Colonic mucosa (tissue), 4 donors: Measurements from ENCODE around the gene CD300A. TPM values are rescaled to one million over a fixed set of nuclear protein-coding genes. Genes with fewer than 3 reads are reported as not detected.

Experiments used
- DNase-seq: peaks from one replicate; pipeline ENCODE4 v3.0.0-alpha.2; 2020
- H3K27ac ChIP-seq: fragments of 200-600 bp; one replicate; pipeline ENCODE4 v1.8.0; 2021
- H3K27me3 ChIP-seq: fragments of 200-600 bp; one replicate; pipeline ENCODE4 v1.8.0; 2021
- H3K36me3 ChIP-seq: fragments of 200-600 bp; one replicate; pipeline ENCODE4 v1.8.0; 2021
- H3K4me1 ChIP-seq: fragments of 200-600 bp; one replicate; pipeline ENCODE4 v1.8.0; 2021; ENCODE audit warnings: mild to moderate bottlenecking
- H3K4me3 ChIP-seq: fragments of 200-600 bp; one replicate; pipeline ENCODE4 v1.8.0; 2021
- H3K9ac ChIP-seq, 2 donors: one replicate each; pipeline ENCODE4 v1.7.0; 2013; ENCODE audit warnings: control low read depth in 2 of 2, low read depth in 2 of 2, low read length in 2 of 2
- H3K9me3 ChIP-seq: fragments of 200-600 bp; one replicate; pipeline ENCODE4 v1.8.0; 2021
- CTCF ChIP-seq: fragments of 200-600 bp; IDR thresholded peaks from one replicate; pipeline ENCODE4 v1.8.0; 2022; ENCODE audit warnings: antibody characterized with exemption, mild to moderate bottlenecking
- intact Hi-C: fragments of 100-400 bp; cut with DNase I; formaldehyde crosslinking; loops from one replicate; pipeline ENCODE4 v1.14.1; 2022
- total RNA-seq, 2 donors: library from RNA; stranded (reverse); fragmentation: NEBNext Ultra II Directional in 1 of 2; extraction: Animal tissue kit (Norgen Biotek cat#: 25700) in 1 of 2; gene quantifications; one replicate each; pipeline ENCODE4 v1.2.1, GENCODE V29; 2021
- donor health status: healthy.
- donor health status: DM: no; HTN: no; CAD: no.
- donor health status: DM: no; HTN: no; CAD: no.

The CD300A gene
- total RNA-seq, 2 donors from 2014 or later = 3.1 to 5.6 TPM

GRCh38 chr17:74464730-74465377, 1.6 kb upstream of the CD300A start:
- Histone ChIP-seq H3K9me3 (no peaks in the 10 kb centered on the region), H3K27me3 (no peaks in the 10 kb centered on the region), H3K36me3 (no peaks in the 10 kb centered on the region), H3K9ac (no peak overlapping the region), H3K4me1 (no peaks in the 10 kb centered on the region), H3K4me3 (no peak overlapping the region), H3K27ac (no peak overlapping the region)
- TF ChIP-seq CTCF = no peak
- DNase-seq = no peak
- intact Hi-C loops = no loop called here

GRCh38 chr17:74465378-74466110, 890 bp upstream of the CD300A start:
- TF ChIP-seq CTCF = no peak
- no peaks in the 10 kb centered on the region for H3K36me3 ChIP-seq
- H3K27me3 ChIP-seq = no peaks in the 10 kb centered on the region
- no peaks in the 10 kb centered on the region for H3K9me3 ChIP-seq
- intact Hi-C loops = no loop called here
- peak overlapping the region; percentile 32 for H3K27ac ChIP-seq
- no peak overlapping the region for H3K4me3 ChIP-seq
- DNase-seq = no peak
- H3K9ac ChIP-seq = peak overlapping the region in 1 of 2 donors; percentile 48
- no peaks in the 10 kb centered on the region for H3K4me1 ChIP-seq

- Histone ChIP-seq H3K4me3 (peak overlapping the region; percentile 25), H3K27me3 (no peaks in the 10 kb centered on the region), H3K27ac (peak overlapping the region; percentile 32), H3K36me3 (no peaks in the 10 kb centered on the region), H3K9me3 (no peaks in the 10 kb centered on the region), H3K9ac (peak overlapping the region in 1 of 2 donors; percentile 46), H3K4me1 (no peaks in the 10 kb centered on the region)
- no peak for DNase-seq
- intact Hi-C loops = no loop called here
- no peak for TF ChIP-seq CTCF
Observed at GRCh38 chr17:74466828-74467184, 372 bp downstream of the CD300A start.

GRCh38 chr17:74467221-74467951, 952 bp downstream of the CD300A start:
- Histone ChIP-seq H3K4me1 (no peaks in the 10 kb centered on the region), H3K4me3 (peak overlapping the region; percentile 11), H3K36me3 (no peaks in the 10 kb centered on the region), H3K9ac (peak overlapping the region; percentile 63 to 70), H3K9me3 (no peaks in the 10 kb centered on the region), H3K27me3 (no peaks in the 10 kb centered on the region), H3K27ac (peak overlapping the region; percentile 6)
- intact Hi-C loops = no loop called here
- no peak for TF ChIP-seq CTCF
- no peak for DNase-seq

GRCh38 chr17:74471341-74471740, 4.9 kb downstream of the CD300A start:
- Histone ChIP-seq H3K4me1 (no peaks in the 10 kb centered on the region), H3K27ac (no peak overlapping the region), H3K36me3 (no peaks in the 10 kb centered on the region), H3K9me3 (no peaks in the 10 kb centered on the region), H3K27me3 (no peaks in the 10 kb centered on the region), H3K9ac (no peak overlapping the region), H3K4me3 (no peak overlapping the region)
- no peak for TF ChIP-seq CTCF
- intact Hi-C loops = no loop called here
- no peak for DNase-seq
